K562 (cell line): ENCODE data around the gene ERCC1. TPM values are rescaled to one million over a fixed set of nuclear protein-coding genes. Genes with fewer than 3 reads are reported as not detected.

ENCODE experiments used
- ATF4 ChIP-seq: fragments of 450-650 bp; formaldehyde crosslinking; IDR thresholded peaks from 2 replicates; pipeline ENCODE4 v1.4.0; 2022; ENCODE audit warnings: mild to moderate bottlenecking, moderate library complexity
- ZNF318 ChIP-seq, 2 experiments: fragments of 450-650 bp; IDR thresholded peaks; 2 replicates each; pipeline ENCODE4 v1.6.1; 2016; ENCODE audit warnings: mild to moderate bottlenecking in 2 of 2, borderline replicate concordance in 1 of 2, low read depth in 1 of 2, moderate library complexity in 1 of 2
- ZNF407 ChIP-seq: fragments of 450-650 bp; IDR thresholded peaks from 2 replicates; pipeline ENCODE4 v1.6.1; 2016; ENCODE audit warnings: low read depth
- polyA plus RNA-seq, 8 experiments: library from polyadenylated mRNA; depleted of rRNA in 4 of 8; stranded (reverse) in 5 of 8; unstranded in 3 of 8; fragments of >200 nt; fragmentation: Nextera tagmentation in 2 of 8; fragmentation: Illumina TruSeq in 1 of 8; extraction: Ambion mirVana in 2 of 8; extraction: Trizol in 1 of 8; gene quantifications; 2 replicates each; pipeline versions ENCODE4 v1.2.1 to v1.2.3, GENCODE V29; 2011 to 2014; ENCODE audit warnings: inconsistent platforms in 1 of 8, missing spikeins in 1 of 8
- total RNA-seq, 7 experiments: library from RNA; depleted of rRNA in 6 of 7; stranded (reverse); fragments of >200 nt in 6 of 7; fragmentation: Illumina TruSeq in 2 of 7; extraction: Trizol in 2 of 7; gene quantifications; 2 replicates each; pipeline versions ENCODE4 v1.2.1 to v1.2.3, GENCODE V29; 2011 to 2021; ENCODE audit warnings: low replicate concordance in 1 of 7

Gene ERCC1
- total and polyA plus RNA-seq, 9 of the 15 experiments (the other 6 are each of a cell fraction or from before 2014, with no cell fraction given): 9.3 to 92.6 (median 60.0) TPM

GRCh38 chr19:45464852-45465441 is 41.2 kb upstream of the ERCC1 start (continued):
- TF ChIP-seq ZNF407 (no peak), ATF4 (no peak), ZNF318 (IDR thresholded peaks at IDR 0.05; ENCODE audit: borderline replicate concordance in 1 of 2, low read depth in 1 of 2) (no peak)
